Hematopoietic multipotent progenitor cell treated with erythropoietin and hydrocortisone succinate and interleukin-3 and kit ligand, for 4 days (in vitro differentiated cells): ENCODE data around the gene GPR3.
A peak's percentile ranks its signal among the peaks of the same experiment; 100 is the strongest.

ENCODE experiments used
- DNase-seq: peaks from one replicate; pipeline ENCODE4 v3.0.0-alpha.2; 2015

GPR3 gene

DNA sequence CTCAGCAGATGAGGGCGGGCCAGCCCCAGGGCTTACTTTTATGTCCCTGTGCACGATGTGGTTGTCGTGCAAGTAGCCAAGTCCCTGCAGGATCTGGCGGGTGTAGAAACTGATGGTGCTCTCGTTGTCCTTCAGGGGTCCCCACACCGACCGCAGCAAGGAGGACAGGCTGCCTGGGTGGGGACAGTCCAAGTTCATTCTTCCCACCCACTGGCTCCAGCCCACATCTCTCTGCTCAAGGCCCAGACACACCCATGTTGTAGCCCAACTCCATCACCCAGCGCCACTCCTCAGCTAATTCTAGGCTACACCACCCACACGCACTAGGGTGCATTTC is 32.6 kb upstream of the GPR3 start:
- no peak for DNase-seq

DNA sequence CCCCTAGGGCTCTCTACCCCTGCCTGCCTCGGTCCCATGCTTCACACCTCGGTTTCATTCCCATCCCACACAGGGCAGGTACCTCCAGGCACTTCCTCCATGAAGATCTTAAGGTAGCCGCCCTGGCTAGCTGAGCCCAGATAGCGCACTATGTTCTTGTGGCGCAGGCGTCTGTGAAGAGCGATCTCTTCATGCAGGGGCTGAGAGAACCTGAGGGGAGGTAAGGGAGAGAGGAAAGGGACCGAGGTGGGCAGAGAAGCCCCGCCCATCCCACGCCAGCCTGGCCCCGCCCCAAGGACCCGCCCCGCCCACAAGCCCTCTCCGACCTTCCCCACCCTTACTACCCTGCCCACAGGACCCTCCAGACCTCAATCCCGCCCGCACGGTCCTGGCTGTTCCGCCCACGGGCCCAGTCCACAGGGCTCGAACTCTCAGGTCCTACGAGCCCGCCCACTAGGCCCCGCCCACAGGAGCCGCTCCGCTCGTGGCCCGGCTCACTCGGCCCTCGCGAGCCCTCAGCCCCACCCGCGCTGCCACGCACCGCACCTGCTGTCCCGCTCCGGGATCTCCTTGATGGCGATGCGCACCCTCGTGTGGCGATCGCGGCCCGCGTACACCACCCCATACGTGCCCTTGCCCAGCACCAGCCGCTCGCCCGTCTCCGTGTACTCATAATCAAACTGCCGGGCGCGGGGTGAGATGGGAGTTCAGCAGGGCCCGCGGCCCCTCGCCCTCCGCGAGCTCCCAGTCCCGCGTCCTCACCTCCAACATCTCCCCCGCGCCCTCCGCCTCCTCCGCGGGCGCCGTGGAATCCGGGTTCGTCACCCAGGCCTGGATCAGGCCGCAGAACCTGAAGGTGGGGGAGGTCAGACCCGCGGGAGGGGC is 32.0 kb upstream of the GPR3 start:
- peak; percentile 46 for DNase-seq

DNA sequence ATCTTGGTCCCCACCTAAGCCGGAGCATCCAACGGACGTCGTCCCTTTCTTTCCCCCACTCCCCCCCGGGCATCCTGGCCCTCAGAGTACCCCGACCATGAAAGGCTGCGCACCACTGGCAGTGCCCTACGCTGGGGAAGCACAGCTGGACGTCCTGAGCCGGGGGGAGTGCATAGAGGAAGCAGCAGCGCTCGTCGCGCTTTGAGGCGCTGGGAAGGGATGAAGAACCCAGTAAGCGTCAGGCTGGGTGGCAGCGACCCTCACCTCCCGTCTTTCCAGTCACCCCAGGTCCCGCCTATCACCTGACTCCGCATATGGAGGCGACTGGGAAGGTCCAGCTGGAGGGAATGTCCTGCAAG is 31.4 kb upstream of the GPR3 start:
- DNase-seq: no peak

DNA sequence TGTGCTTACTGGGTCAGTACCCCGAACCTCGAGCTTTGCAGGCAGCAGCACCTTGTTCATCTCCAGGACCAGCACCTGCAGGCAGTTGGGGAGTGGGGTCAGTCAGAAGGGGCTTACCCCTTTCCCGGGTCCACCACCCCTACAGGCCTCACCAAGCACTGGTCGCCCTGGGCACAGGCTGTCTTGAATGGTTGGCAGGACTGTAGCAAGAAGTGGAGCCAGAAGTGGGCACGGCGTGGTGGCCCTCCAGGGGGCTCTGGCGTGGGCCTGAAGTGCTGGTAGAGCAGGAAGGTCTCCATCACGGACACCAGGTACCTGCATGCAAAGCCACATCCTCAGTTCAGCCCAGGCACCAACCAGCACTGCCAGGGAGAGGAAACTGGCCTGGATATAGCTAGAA is 30.9 kb upstream of the GPR3 start:
- DNase-seq: no peak

DNA sequence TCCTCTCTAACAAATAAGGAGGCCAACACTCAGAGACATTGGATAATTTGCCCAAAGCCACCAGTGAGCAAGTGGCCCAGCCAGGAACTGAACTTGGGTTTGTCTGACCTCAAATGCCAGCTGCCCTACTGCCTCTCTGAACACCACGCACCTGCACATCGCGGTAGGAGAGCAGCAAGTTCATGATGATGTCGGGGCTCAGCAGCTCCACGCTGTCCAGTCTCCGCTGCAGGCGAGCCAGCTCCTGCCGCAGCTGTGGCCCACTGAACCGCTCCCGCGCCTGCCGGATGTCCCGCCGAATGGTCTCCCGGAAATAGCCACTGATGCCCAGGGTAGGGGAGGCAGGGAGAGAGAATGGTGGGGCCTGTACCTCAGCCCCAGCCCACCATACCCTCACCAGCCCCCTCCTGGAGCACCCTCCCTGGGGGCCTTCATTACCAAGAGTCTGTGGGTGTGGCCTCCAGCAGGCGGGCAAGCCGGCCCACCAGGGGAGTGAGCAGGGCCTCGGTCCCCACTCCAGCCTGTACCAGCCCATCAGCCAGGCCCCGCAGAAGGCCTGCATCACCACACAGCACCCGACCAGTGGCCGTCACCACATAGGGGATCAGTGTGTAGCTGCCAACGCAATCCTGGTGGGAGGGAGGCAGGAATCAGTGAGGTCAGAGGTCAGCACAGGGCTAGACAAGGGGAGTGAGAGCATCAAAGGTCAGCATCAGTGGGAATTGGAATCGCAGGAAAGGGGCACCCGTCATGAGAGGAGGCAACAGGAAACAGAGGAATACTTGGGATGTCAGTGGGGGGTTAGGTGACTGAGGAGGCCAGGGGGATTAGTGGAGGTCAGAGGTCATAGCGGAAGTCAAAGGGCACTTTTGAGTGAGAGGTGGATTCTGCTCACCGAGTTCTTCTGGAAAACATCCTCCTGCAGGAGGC is 28.4 kb upstream of the GPR3 start:
- DNase-seq: no peak

DNA sequence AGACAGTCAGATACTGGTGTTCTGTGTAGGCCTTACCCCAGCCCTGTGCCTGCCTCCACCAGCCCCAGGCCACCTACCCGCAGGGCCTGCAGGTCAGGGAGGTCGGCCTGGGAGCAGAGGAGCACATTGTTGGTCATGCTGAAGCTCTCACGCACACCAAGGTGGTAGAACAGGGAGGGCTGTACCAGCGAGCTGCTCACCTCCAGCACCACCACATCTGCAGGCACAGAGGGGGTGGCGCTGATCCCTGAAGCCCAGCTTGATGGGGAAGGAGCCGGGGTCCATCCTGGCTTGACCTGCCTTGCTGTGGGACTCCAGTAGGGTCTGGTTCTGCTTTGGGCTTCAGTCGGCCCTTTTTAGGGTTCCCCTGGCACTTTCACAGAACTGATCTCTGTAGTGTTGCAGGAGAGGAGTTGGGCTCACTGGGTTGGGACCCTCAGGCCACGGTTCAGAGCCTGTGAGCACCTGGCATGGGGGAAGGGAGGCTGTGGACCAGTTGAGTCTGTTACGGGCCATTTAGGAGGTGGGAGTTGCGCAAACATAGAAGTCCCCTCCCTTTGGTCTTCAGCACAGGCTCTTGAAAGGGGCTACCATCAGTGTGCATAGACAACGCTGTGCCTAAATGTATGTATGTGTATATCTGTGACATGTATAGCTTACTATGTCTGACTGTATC is 27.6 kb upstream of the GPR3 start:
- no peak for DNase-seq

DNA sequence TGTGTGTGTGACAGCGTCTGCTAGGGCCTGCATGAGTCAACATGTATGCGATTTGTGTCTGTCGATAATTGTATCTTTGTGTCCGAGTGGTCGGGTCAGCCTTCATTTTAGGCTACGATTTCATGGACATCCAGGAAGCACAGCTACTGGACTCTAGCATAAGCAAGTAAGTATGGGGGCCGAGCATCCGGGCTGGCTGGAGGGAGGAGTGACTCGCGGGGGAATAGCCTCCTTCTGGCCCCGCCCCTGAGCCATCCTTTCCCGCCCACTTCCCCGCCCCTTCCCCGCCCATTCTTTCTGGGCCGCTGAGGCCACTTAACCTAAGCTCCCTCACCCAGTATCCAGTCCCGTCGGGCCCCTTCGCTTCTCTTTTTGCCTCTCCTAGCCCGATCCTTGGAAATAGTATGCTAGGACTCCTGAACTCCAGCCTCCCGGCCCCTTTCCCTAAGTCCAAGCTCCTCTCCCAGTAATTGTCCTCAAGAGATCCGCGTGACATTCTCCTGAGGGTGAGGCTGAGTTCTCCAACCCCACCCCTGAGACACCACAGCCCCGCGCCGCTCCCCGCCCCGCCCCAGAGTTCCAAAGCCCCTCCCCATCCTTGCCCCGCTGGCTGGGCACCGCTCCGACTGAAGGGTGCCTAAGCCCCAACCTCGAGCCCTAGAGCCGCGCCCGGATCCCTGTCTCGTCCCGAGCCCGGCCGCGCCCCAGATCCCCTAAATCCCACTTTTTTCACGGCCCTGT is 26.9 kb upstream of the GPR3 start:
- DNase-seq: peak; percentile 90

DNA sequence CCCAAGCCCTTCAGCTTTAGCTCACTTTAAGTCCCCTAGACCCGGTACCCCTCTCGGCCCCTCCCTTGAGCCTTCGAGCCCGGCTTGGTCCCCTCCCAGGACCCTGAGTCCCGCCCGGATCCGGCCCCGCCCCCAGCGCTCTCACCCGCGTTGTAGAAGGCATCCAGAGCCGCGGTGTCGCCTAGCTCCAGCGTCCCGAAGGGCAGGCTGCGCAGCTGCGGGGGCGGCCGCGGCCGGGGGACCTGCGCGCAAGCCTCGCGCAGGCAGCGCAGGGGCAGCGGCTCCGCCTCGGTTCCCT is 26.4 kb upstream of the GPR3 start:
- DNase-seq: peak; percentile 83

DNA sequence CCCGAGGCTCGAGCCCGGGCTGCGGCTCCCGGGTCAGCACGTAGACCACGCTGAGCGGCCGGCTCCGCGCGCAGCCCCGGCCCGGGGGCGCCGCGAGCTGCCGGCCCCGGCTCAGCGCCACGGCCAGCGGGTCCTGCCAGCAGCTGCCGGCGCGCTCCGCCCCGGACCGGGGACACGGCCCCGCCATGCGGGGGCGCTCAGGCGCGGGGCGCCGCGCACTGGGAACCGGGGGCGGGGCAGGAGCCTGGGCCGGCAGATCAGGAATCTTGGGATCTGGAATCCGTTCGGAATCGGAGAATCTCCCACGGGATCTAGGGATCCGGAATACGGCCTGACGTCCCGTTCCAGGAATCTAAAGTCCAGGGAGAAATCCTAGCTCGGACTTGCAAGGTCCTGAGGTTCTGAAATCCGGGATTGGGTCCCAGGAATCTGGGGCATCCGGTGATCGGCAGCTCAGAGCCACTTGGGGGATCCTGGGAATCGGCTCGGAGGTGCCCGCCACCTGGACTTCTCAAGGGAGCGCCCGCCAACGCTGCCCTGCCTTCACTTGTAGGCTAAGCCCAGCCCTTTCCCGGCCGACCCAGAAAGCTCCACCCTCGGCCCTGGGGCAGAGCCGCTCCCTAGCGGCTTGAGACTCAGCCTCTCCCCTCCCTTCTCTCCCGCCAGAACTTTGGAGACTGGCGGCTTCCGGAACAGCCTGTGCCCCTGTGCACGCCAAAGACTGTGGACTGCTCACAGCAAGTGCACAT is 25.8 kb upstream of the GPR3 start, which contains the start of gene MAP3K6:
TSS of gene MAP3K6 (minus strand) at position 551 of the 749 bp plus-strand sequence. CDS start at position 187, 364 bp downstream.
- peak; percentile 91 for DNase-seq

DNA sequence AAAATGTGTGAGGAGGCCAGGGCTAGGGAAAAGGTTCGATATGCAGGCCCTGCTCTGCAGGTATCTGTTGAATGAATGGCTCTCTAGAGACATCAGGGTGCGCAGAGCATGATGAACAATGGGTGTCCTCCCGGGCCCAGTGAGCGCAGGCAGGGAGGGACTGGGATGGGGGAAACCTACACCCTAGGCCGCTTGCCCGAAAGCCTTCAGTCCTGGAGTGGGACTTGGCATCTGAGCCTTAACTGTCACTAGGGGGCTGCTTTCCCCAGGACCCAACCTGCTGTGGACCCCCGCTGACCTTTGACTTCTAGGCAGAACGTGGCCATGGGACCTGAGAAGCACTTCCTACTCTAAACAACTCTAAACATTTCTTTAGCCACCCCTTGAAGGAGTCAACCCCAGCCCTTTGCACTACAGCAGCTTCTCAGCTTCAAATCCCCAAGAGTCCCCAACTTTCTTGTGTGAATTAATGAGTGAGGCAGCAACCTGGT is 25.2 kb upstream of the GPR3 start:
- DNase-seq: no peak

DNA sequence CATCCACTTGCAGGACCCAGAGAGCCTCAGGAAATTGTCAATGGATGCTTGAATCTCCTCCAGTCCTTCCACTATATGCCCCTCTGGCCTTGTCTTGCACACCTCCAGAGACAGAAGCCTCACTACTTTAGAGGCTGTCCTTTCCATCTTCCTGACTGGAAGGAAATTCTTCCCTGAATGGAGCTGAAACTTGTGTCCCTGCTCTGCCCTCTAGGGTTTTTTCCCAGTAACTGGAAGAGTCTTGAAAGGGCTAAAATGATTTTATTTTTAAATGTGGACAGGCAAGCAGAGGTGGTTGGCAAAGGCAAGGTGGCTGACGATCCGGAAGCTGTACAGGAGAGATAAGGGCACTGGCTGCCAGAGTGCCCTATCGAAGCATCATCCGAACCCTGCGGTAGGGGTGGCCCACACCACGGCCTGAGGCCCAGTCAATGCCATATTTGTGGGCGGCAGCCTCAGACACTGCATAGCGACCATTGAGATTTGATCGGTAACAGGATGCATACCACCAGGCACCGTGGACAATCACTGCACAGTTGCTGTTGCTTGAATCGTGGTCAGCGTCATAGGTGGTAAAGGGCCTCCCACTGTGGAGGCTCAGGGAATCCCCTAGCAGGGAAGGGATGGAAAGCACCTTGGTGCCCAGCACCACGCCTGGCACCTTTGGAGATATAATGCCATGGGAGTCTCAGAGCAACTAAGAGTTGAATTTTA is 23.4 kb upstream of the GPR3 start:
- DNase-seq: peak; percentile 97

DNA sequence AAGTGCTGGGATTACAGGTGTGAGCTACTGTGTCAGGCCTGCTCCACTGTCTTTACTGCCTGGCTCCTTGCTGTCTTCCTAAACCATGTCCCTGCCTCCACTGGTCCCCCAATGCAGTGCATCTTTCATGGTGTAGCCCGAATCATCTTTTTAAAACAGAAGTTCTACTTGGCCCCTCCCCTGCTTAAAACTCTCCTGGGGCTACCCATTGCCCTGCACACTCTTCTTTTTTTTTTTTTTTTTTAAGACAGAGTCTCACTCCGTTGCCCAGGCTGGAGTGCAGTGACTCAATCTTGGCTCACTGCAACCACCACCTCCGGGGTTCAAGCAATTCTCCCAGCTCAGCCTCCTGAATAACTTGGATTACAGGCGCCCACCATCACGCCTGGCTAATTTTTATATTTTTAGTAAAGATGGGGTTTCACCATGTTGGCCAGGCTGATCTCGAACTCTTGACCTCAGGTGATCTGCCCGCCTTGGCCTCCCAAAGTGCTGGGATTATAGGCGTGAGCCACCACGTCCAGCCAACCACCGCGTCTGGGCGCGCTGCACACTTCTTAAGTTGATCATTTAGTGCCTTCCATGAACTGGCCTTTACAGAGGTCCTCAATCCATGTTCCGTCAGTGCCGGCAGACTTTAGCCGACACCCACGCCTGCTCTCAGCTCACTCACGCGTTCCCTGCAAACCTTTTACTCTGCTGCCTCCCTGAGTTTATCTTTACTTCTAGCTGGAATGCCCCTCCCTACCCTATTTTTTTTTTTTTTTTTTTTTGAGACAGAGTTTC is 20.2 kb upstream of the GPR3 start:
- no peak for DNase-seq

DNA sequence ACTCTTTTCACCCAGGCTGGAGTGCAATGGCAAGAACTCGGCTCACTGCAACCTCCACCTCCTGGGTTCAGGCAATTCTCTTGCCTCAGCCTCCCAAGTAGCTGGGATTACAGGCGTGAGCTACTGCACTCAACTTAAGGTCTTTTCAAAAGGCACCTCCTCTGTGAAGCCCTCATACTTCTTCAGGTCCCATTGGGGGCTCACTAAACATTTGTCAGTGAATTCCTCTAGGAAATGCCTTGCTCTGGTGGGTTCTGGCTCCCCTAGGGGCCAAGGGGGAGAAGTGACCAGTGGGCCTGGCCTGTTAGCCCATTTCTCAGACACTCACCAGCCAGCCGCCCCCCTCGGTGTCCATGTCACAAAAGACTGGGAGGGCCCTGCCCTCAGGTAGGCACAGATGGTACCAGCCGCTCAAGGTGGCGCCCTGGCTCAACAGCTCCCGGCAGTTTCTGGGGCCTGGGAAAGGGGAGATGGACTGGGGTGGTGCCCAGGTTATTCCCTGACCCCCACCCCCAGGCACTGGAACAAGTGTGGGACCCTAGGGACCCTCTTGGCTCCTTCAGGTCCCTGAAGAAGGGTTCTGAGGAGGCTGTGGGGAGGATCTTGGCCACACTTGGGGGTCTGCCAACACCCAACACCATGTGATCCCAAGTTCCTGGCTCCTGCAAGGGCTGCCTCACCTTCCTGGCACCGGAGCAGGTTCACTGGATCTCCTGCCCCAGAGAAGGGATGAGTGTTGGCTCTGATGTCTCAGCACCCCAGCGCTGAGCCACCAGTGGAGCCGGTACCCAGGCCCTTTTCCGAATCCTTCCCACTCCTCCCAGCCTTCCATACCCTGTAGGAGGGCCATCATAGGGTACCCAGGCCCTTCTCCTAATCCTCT is 19.4 kb upstream of the GPR3 start:
- no peak for DNase-seq

DNA sequence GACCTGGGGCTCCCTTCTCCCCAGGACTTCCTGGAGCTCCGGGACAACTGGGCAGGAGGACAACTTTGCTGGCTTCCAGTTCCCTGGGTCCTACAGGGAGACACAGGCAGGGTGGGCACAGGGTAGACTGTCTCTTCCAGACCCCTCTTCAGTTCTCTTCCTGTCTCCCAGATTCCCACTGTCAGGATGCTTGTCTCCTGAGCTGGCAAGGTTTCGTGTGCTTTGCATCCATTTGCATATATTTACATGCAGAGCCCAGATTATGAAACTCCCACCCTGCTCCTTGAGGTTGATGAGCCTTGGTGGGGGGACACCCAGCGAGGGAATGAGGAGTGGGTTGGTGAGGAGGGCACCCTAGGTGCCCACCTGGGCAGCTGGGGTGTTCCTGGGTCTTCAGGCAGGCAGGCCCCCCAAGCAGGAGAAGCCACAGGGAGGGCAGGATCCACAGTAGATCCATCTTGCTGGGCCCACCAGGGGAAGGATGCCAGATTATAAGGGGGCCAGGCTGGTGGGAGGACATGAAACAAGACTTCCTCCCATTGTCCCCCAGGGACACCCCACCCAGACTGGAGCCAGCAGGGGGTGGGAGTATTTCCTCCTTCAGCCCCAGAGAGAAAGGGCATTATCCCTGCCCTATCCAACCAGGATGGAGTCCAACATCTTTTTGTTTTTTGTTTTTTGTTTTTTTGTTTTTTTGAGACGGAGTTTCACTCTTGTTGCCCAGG is 17.9 kb upstream of the GPR3 start, which contains the start of gene FCN3:
TSS of gene FCN3 (minus strand) at position 463 of the 725 bp plus-strand sequence. CDS start at position 457, 6 bp downstream.
- DNase-seq: no peak

DNA sequence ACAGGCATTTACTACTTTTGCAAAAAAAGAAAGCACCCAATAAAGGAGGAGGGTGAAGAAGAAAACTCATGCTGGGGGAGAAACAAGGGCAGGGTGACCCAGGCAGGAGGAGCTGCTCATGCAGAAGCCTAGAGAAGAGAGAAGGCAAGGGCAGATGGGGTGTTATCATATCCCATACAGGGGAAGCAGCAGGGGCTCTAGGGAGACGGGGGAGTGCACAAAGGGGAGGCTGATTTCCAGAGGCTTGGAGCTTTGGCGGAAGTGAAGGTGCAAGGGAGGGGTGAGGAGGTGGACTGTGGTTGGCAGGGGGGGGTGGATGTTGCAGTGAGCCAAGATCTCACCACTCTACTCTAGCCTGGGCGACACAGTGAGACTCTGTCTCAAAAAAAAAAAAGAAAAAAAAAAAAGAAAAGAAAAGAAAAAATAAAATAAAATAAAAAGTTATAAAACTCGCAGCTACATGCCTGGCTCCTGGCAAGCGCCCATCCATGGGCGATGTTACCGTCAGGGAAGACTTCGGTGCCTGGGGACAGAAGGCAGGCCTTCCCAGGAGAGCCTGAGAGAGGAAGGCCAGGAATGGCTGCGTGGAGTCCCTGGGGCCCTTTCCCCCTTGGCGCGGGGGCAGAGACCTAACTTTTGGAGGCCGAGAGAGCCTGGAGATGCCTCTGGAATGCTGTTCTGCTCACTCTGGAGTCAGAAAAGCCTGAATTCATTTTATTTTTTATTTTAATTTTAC is 14.5 kb upstream of the GPR3 start:
- no peak for DNase-seq

DNA sequence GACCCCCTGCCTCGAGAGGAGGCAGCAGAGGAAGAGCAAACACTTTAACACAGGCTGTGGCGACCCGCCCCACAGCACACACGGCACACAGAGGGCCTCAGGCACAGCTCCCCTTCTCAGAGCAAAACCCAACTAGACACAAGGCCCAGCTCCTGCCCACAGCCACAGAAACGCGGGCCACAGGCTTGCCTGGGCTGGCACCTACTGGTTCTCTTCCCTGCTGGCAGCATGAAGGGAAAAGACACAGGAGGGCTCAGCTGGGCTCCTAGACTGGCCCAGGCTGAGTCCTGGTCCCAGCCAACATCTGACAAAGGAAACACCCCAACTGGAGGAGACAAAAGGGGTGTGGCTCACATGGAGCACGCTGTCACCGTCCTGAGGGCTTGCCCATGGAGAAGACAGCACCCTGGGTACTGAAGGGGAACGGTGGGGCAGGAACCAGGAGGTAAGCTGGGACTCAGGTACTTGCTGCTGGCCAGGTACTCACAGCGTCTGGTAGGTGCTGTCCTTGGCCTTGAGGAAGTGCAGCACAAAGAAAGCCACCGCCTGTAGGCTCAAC is 12.8 kb upstream of the GPR3 start:
- no peak for DNase-seq

DNA sequence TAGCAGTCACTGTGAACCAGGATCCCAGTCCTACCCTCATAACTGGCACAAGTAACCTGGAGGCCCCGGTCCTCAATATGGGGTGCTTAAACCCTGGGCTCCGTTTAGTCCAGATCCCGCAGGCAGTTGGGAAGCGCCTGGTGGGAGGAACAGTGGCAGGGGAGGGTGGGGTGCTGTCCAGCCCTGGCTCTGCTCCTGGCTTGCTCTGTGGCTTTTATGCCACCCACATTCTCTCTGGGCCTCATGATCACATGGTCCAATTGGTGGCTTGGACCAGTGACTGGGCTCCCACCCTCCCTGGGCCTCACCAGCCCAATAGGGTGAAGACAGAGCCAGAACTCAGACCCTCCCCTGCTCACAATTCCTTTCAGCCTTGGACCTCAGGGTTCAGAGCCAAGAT is 12.2 kb upstream of the GPR3 start:
- DNase-seq: no peak
